ENCODE data around the gene FASTK. TPM values are rescaled to one million over a fixed set of nuclear protein-coding genes. Genes with fewer than 3 reads are reported as not detected.

Gene FASTK, protein sequence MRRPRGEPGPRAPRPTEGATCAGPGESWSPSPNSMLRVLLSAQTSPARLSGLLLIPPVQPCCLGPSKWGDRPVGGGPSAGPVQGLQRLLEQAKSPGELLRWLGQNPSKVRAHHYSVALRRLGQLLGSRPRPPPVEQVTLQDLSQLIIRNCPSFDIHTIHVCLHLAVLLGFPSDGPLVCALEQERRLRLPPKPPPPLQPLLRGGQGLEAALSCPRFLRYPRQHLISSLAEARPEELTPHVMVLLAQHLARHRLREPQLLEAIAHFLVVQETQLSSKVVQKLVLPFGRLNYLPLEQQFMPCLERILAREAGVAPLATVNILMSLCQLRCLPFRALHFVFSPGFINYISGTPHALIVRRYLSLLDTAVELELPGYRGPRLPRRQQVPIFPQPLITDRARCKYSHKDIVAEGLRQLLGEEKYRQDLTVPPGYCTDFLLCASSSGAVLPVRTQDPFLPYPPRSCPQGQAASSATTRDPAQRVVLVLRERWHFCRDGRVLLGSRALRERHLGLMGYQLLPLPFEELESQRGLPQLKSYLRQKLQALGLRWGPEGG
- 10 to 100 TPM; 73.5 to 81.0 TPM for total RNA-seq

DNA sequence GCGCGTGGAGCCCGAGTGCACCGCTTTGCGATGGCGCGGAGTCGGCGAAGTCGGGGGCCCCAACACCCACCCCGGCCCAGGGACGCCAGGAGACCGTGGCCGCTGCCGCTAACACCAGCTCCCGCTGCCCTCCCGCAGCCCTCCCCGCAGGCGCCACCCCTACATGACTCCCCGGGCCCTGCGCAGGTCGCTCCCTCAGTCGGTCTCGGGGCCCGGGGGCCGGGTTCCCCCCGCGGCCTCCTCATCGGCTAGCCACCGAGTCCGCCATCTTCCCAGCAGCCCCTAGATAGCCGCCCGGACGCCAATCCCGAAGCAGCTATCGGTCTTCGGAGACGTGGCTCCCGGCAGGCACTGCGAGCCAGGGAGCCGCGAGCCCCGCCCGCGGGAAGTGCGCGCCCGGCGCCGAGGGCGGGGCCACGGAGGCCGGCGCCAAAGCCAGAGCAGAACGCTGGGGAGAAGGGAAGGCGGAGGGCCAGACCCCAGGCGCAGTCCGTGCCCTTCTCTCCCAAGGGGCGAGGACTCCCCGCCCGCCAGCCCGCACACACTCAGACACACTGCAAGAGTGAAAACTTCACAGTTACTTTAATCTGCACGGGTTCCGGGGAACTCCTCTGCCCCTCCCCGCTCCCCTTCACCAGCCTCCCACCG, at the start of gene FASTK:
TSS of gene FASTK (minus strand) at position 288 of the 648 bp plus-strand sequence. CDS start at position 245, 43 bp downstream.

DNA sequence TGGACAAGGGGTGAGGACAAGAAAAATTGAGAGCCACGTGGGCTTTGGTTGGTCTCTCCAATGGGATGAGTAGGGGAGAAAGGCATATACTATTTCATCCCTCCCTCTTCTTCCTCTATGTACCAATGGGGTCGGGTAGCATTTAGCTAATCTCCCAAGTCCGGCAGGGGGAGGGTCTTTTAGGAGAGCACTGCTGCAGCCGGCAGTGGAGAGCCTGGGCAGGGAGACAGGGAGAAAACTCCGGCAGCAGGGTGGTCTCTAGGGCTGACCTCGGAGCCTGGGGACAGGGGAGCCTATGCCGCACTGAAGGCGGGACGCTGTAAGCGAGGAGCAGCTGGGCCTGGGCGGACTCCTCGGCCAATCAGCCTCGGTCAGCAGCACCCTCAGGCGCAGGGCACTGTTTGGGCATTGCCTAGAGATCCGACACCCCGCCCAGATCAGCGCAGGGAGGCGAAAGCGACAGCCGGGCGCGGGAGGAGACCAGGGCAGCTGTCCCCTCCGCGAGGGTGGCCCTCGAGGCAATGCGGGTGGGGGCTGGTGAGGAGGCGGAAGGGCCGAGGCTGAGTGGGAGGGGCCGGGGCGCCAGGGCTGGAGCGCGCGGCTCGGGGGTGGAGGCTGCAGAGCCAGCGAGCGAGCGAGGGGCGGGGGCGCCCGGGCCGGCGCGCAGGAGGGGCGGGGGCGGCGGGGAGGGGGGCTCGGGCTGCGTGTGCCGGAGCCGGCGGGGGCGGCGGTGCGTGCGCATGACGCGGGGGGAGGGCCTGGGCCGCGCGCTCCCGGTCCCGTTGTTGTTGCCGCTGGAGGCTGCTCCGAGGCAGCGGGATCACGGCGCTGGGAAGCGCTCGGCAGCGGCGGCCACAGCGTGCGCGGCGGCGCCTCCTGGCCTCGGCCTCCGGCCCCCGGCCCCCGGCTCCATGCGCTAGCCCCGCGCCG, 5.3 kb upstream of the FASTK start, which contains the start of gene AGAP3:
TSS of gene AGAP3 (plus strand) at position 785 of the 930 bp plus-strand sequence. CDS start 267 bp downstream, outside the sequence.

DNA sequence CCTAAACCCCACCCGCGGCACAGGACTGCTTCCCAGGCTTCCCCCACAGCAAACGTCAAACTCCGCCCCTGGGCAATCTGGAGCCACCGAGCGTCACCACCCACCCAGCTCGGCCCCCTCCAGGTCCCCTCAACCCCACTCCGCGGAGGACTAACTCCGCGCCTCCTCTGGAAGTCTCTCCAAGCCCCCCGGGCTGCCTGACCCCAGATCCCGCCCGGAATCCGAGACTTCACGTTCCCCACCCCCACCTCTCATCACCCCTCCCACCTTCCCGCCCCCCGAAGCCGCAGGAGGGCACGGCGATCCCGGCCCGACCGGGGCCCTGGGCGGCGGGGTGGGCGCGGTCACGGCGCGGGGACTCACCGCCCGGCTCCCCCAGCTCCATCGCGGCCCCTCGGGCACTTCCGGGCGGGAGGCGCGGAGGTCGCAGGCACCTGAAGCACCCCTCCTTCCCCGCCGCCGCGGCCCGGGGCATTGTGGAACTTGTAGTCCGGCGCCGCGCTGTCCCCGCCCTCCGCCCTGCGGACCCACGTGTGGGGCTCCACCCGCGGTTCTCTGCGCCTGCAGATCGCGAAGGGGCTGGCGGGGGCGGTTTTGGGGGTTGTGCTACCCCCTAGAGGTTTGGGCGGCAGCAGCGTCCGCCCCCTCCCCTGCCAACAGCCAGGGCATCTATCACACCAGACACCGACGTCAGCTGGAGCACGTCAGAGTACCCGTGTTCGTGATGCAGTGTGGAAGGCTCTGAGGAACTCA, 2.6 kb upstream of the FASTK start, which contains the start of gene TMUB1:
TSS of gene TMUB1 (minus strand) at position 423 of the 753 bp plus-strand sequence. CDS start 930 bp downstream, outside the sequence.

DNA sequence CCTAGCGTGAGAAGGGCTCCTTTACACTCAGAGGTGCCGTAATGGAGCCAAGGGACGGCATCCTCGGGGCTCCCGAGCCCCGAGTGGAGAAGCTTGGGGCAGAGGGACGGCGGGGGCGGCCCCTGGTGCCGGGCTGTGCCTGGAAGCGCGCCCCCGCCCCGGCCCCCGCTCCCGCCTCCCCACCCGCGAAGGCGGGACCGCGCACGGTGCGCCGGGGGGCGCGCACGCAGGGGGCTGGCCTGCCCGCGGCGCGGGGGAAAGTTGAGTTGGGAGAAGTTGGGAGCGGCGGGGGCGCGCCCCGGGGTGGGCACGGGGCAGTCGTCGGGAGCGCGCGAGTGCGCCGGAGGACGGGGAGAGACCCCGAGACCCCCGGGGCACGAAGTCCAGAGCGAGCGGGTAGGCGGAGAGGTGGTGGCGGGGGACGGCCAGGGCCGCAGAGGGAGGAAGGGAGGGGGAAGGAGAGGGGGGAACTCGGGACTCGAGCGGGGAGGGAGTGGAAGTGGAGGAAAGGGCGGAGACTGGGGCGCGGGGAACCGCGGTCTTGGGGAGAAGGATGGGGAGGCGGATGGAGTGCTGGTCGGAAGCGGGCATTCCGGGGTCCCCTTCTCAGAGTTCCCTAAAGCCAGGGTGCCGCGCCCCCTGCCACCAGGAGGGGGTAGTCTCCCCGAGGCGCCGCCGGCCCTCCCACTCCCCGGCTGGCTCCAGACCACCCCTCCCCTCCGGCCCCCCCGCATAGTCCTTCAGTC, 21.1 kb downstream of the FASTK start, which contains the start of gene SLC4A2:
TSS of gene SLC4A2 (plus strand) at position 223 of the 746 bp plus-strand sequence. CDS start 2,399 bp downstream, outside the sequence.

DNA sequence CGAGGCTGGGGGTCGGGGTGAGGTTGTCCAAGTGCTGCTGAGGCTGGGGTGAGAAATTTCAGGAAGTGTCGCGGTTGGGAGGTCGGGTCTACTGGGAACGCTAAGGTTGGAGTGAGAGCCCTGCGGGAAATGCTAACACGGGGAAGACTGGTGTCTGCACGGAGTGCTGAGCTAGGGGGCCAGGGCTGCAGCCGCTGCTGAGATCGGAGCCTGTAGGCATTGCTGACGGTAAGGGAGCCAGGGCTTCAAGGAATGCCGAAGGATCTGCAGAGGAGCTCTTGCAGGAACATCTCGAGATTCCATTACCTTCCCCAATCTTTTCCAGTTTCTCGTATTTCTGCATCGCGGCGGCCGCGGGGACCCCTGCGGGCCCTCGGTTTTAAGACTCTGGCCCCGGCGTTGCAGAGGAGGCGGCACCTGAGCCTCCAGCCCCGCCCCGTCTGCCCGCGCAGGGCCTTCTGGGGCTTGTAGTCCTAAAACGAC, 23.1 kb downstream of the FASTK start, which contains the start of gene CDK5:
TSS of gene CDK5 (minus strand) at position 392 of the 483 bp plus-strand sequence. CDS start at position 343, 49 bp downstream.

DNA sequence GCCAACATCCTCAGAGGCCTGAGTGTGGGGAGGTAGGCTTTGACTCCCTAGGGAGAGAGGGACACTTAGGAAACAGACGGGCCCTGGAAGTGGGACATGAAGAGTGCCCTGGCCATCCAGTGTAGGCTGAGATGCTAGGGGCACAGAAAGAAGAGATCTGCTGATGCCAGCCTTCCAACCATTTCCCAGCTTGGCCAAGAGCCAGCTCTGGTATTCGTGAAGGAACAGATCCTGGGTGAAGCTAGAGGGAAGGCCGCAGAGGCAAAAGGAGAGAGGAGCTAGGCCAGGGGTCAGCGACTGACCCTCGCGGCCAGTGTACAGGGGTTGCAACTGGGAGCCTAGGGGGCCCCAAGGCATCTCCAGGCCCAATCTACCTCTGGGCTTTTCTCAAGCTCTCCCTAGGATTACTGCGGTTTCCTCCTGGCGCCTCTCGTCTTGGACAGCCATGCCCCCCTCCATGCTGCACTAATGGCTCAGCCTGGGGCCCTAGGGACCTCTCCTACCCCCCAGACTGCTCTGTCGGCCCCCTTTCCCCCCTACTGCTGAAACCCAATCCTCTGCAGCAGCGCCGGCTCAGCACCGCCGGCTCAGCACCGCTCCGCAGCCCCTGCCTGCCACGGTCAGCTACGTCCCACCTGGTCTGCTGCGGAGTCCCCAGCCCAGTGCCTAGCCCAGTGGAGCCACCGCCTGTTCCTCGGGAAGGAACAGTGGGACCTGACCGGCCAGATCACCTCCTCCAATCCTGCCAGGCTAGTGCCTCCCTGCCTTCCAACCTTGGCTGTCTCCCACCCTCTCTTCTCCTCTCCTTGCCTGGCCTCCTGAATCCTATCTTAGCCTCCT, 32.4 kb downstream of the FASTK start, which contains the start of gene ASIC3:
TSS of gene ASIC3 (plus strand) at position 556 of the 840 bp plus-strand sequence. CDS start 355 bp downstream, outside the sequence.

DNA sequence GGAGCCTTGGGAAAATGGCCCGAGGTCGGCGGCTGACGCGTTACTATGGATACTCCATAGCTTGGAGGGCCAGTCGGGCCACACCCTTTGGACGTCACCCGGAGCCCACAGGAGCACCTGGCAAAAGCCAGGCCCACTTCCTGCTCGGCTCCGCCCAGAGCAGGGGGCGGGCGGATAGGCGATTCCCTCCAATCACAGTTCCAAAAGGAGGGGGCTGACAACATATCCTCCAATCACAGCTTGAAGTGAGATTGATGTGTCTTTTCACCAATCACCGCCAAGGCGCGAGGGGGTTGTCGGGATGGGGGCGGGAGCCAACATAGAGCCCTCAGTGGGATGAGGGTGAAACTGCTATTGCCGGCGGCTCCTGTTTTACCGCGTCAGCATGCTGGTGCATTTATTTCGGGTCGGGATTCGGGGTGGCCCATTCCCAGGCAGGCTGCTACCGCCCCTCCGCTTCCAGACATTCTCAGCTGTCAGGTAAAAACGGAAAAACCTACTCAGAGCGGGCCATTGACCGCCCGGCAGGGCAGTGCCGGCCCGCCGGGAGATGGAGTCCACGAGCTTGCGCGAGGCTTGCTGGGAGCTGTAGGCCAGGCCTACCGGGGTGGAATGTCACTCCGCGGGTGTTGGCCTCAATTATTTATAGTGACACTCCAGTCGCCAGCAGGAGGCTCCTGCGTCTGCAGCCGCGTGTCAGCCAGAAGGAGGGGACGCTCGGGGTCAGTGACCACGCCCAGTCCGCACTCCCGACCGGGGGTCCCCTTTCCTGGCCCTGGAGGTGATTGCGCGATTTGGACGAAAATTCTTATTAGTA, 52.3 kb downstream of the FASTK start, which contains the start of gene ABCB8:
TSS of gene ABCB8 (plus strand) at position 320 of the 817 bp plus-strand sequence. CDS start at position 386, 66 bp downstream.

Other genes with a start within 250 kb of the FASTK start
- not detected for gene AOC1, start 228.3 kb downstream of the FASTK start, total RNA-seq
- under 1 TPM; 0.73 to 0.75 TPM for gene KCNH2, start 102.5 kb downstream of the FASTK start, total RNA-seq
- gene NOS3, start 89.8 kb downstream of the FASTK start, total RNA-seq, result 10 to 100 TPM; 31.9 to 38.1 TPM
- gene ATG9B, start 56.3 kb downstream of the FASTK start, total RNA-seq, result 10 to 100 TPM; 14.4 to 15.7 TPM
- gene ABCB8, start 52.4 kb downstream of the FASTK start, total RNA-seq, result 10 to 100 TPM; 56.1 to 57.4 TPM
- gene ASIC3, start 32.3 kb downstream of the FASTK start, total RNA-seq, result 1 to 10 TPM; 3.7 to 5.3 TPM
- 10 to 100 TPM; 17.5 to 19.8 TPM for gene CDK5, start 22.9 kb downstream of the FASTK start, total RNA-seq
- gene SLC4A2, start 21.2 kb downstream of the FASTK start, total RNA-seq, result 100 to 1,000 TPM; 103 to 106 TPM
- gene TMUB1, start 2.7 kb upstream of the FASTK start, total RNA-seq, result 10 to 100 TPM; 63.6 to 71.8 TPM
- gene AGAP3, start 5.7 kb upstream of the FASTK start, total RNA-seq, result 10 to 100 TPM; 23.4 to 23.9 TPM
- not detected for gene GBX1, start 86.9 kb upstream of the FASTK start, total RNA-seq
- gene ASB10, start 106.4 kb upstream of the FASTK start, total RNA-seq, result not detected
- under 1 TPM in 1 of 2 experiments, not detected in 1; 0.88 TPM for gene H2BK1, start 129.7 kb upstream of the FASTK start, total RNA-seq
- gene ABCF2, start 146.4 kb upstream of the FASTK start, total RNA-seq, result 10 to 100 TPM; 25.1 TPM
- 10 to 100 TPM; 41.0 to 43.6 TPM for gene CHPF2, start 151.7 kb upstream of the FASTK start, total RNA-seq
- gene SMARCD3, start 167.9 kb upstream of the FASTK start, total RNA-seq, result 1 to 10 TPM; 2.3 to 2.4 TPM

Measured in activated naive CD4-positive, alpha-beta T cell treated with anti-CD3 and anti-CD28 coated beads, Interleukin-2, amount 10 ng/mL, durations not matched to agents 5 hours and 36 hours (primary cell).